SK-N-SH (cell line): ENCODE data around the gene BRINP1. TPM values are rescaled to one million over a fixed set of nuclear protein-coding genes. Genes with fewer than 3 reads are reported as not detected.
A peak's percentile ranks its signal among the peaks of the same experiment; 100 is the strongest.

Experiments
- CTCF ChIA-PET: fragments of 300-600, 350-600 bp; formaldehyde crosslinking; extraction: SDS; loops from one replicate; lab custom pipeline; 2021; lab: Yijun Ruan, JAX
- POLR2A ChIA-PET: fragments of 350-600 bp; sonication (Branson Sonifier 250); formaldehyde crosslinking; extraction: SDS; loops from one replicate; lab custom pipeline; 2020; ENCODE audit warnings: antibody characterized with exemption, inconsistent platforms; lab: Yijun Ruan, JAX
- DNase-seq: peaks from one replicate; pipeline ENCODE4 v3.0.0; 2012
- H2AFZ ChIP-seq: fragments of 200-600 bp; sonication (generic); 2 replicates; pipeline ENCODE4 v1.8.1; 2016; ENCODE audit warnings: antibody characterized with exemption, mild to moderate bottlenecking, low read depth
- H3F3A ChIP-seq: fragments of 200-600 bp; sonication (generic); replicated peaks from 2 replicates; pipeline ENCODE3; 2016; ENCODE audit warnings: antibody characterized with exemption, mild to moderate bottlenecking; ENCODE audit not compliant: insufficient read depth
- H3K27ac ChIP-seq, 2 experiments: fragments of 200-500 bp in 1 of 2; fragments of 200-600 bp in 1 of 2; sonication (Bioruptor generic) in 1 of 2; sonication (generic), shearing (Covaris generic) in 1 of 2; 2 replicates each; pipeline versions ENCODE4 v1.5.1 to v1.6.1; 2014 to 2016; ENCODE audit warnings: low read depth in 2 of 2, inconsistent platforms in 1 of 2, low read length in 1 of 2, mild to moderate bottlenecking in 1 of 2, mixed read lengths in 1 of 2
- H3K27me3 ChIP-seq: fragments of 200-600 bp; sonication (generic), shearing (Covaris generic); 2 replicates; pipeline ENCODE4 v1.6.1; 2016; ENCODE audit warnings: mixed run types; ENCODE audit not compliant: insufficient read depth
- H3K36me3 ChIP-seq, 2 experiments: fragments of 200-500 bp in 1 of 2; fragments of 200-600 bp in 1 of 2; sonication (Bioruptor generic) in 1 of 2; sonication (generic) in 1 of 2; replicated peaks in 1 of 2; 2 replicates each; pipeline versions ENCODE3 to v1.5.1; 2014 to 2016; ENCODE audit warnings: low read length in 1 of 2, mild to moderate bottlenecking in 1 of 2; ENCODE audit not compliant: insufficient read depth in 2 of 2, control insufficient read depth in 1 of 2
- H3K4me1 ChIP-seq, 2 experiments: fragments of 200-500 bp in 1 of 2; fragments of 200-600 bp in 1 of 2; sonication (Bioruptor generic) in 1 of 2; sonication (generic), shearing (Covaris generic) in 1 of 2; 2 replicates each; pipeline versions ENCODE4 v1.5.1 to v1.6.1; 2014 to 2016; ENCODE audit warnings: low read depth in 1 of 2, low read length in 1 of 2, mixed run types in 1 of 2; ENCODE audit not compliant: insufficient read depth in 2 of 2, control insufficient read depth in 1 of 2
- H3K4me2 ChIP-seq: fragments of 200-600 bp; sonication (generic), shearing (Covaris generic); 2 replicates; pipeline ENCODE4 v1.6.1; 2017; ENCODE audit warnings: mixed run types
- H3K4me3 ChIP-seq, 2 experiments: fragments of 200-500 bp in 1 of 2; fragments of 200-600 bp in 1 of 2; sonication (Bioruptor generic) in 1 of 2; sonication (generic), shearing (Covaris generic) in 1 of 2; 2 replicates each; pipeline versions ENCODE4 v1.5.1 to v1.8.1; 2014 to 2016; ENCODE audit warnings: low read depth in 2 of 2, inconsistent platforms in 1 of 2, low read length in 1 of 2, mild to moderate bottlenecking in 1 of 2, mixed read lengths in 1 of 2, moderate library complexity in 1 of 2
- H3K79me2 ChIP-seq: fragments of 200-600 bp; sonication (generic); 2 replicates; pipeline ENCODE4 v1.8.1; 2017; ENCODE audit warnings: mild to moderate bottlenecking; ENCODE audit not compliant: insufficient read depth
- H3K9ac ChIP-seq: fragments of 200-600 bp; sonication (generic); 2 replicates; pipeline ENCODE4 v1.6.1; 2017; ENCODE audit warnings: mixed run types
- H3K9me2 ChIP-seq: fragments of 200-600 bp; sonication (generic); 2 replicates; pipeline ENCODE4 v1.6.1; 2017; ENCODE audit warnings: mixed run types
- H3K9me3 ChIP-seq: fragments of 200-600 bp; sonication (generic); 2 replicates; pipeline ENCODE4 v1.6.1; 2017; ENCODE audit warnings: mixed run types, mild to moderate bottlenecking, moderate library complexity
- H4K20me1 ChIP-seq: fragments of 200-600 bp; sonication (generic); 2 replicates; pipeline ENCODE4 v1.6.1; 2017; ENCODE audit warnings: mild to moderate bottlenecking, mixed run types; ENCODE audit not compliant: insufficient read depth
- CHD2 ChIP-seq: fragments of 150-350 bp; IDR thresholded peaks from 2 replicates; pipeline ENCODE4 v1.6.1; 2018; ENCODE audit warnings: low read length; ENCODE audit not compliant: partially characterized antibody
- EZH2phosphoT487 ChIP-seq: fragments of 200-600 bp; sonication (generic); IDR thresholded peaks from 2 replicates; pipeline ENCODE4 v1.6.1; 2017; ENCODE audit warnings: low read depth, mixed run types, mild to moderate bottlenecking, antibody characterized with exemption, moderate library complexity, borderline replicate concordance
- GATA2 ChIP-seq: sonication (generic); formaldehyde crosslinking; IDR thresholded peaks from 2 replicates; pipeline ENCODE4 v1.5.0; 2020; ENCODE audit warnings: mild to moderate bottlenecking, missing genetic modification reagents
- NRF1 ChIP-seq: IDR thresholded peaks from 2 replicates; pipeline ENCODE4 v1.6.1; 2012; ENCODE audit warnings: low read depth, mild to moderate bottlenecking, low read length
- POLR2AphosphoS5 ChIP-seq: IDR thresholded peaks from 2 replicates; pipeline ENCODE4 v1.6.1; 2012; ENCODE audit warnings: low read depth, low read length
- WGBS: methylation state at CpG from one replicate; pipeline ENCODE4 v1.1.6; 2017; ENCODE audit warnings: low lambda C conversion rate; 5-methylcytosine and 5-hydroxymethylcytosine counted together
- polyA plus RNA-seq, 3 experiments: library from polyadenylated mRNA; depleted of rRNA; stranded (reverse); fragments of >200 nt; gene quantifications; 2 replicates each; pipeline ENCODE4 v1.2.3, GENCODE V29; 2012
- TF ChIP-seq, protein P1 (sequence below): IDR thresholded peaks from 2 replicates; pipeline ENCODE4 v1.4.0; 2012; ENCODE audit warnings: low read depth

BRINP1 gene, protein sequence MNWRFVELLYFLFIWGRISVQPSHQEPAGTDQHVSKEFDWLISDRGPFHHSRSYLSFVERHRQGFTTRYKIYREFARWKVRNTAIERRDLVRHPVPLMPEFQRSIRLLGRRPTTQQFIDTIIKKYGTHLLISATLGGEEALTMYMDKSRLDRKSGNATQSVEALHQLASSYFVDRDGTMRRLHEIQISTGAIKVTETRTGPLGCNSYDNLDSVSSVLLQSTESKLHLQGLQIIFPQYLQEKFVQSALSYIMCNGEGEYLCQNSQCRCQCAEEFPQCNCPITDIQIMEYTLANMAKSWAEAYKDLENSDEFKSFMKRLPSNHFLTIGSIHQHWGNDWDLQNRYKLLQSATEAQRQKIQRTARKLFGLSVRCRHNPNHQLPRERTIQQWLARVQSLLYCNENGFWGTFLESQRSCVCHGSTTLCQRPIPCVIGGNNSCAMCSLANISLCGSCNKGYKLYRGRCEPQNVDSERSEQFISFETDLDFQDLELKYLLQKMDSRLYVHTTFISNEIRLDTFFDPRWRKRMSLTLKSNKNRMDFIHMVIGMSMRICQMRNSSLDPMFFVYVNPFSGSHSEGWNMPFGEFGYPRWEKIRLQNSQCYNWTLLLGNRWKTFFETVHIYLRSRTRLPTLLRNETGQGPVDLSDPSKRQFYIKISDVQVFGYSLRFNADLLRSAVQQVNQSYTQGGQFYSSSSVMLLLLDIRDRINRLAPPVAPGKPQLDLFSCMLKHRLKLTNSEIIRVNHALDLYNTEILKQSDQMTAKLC
- polyA plus RNA-seq (2012; rRNA removed) = 0.34 and 0.41 TPM in 2 replicates
- polyA plus RNA-seq (2012; cell fraction: cytosol; rRNA removed) = 0.22 and 0.39 TPM in 2 replicates
- 0.35 and 0.36 TPM in 2 replicates for polyA plus RNA-seq (2012; cell fraction: nucleus; rRNA removed)

DNA sequence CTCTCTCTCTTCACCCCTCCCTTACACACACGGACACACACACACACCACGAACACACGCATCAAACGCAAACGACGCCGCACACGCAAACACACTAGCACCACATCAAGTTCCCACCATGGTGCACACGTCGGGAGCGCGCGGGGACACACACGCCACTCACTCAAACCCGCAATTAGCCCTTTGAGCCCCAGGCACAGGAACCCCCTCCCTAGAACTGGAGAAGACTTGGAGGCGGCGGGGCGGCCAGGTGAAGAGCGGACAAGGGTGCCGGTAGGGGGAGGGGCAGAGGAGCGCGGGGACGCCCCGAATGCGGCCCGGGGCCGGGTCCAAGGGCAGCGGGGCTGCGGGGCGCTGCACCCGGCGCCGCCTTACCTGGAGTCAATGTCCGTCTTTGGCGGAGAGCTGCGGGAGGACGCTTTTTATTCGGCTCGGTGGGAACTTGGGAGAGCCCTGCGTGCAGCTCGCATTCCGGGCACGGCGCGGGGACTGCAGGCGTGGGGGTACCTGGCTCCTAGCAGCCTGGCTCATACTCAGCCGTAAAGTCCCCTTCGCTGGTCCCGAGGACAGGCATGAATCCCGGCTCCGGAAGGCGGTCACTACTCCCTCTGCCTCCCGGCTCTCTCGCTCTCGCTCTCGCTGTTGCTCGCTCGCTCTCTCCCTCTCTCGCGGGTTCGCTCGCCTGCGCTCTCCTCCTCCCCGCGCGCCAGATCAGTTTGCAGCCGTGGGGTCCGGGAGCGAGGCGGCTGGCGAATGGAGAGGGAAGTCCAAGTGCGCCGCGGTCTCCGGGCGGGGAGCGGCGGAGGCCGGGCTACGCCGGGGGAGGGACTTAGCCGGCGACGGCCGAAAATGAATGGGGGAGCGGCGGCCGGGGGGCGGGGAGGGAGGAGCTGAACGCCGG, at the start of gene BRINP1:
Gene BRINP1 (minus strand): TSS at position 755 of the 901 bp plus-strand sequence. CDS start 56,080 bp downstream, outside the sequence.
- H3K9me2 ChIP-seq = no peaks in the 10 kb centered on the region
- no peaks in the 10 kb centered on the region for H3F3A ChIP-seq
- peak; percentile 90 for DNase-seq
- H3K4me3 ChIP-seq = peak within 1 kb of the TSS; percentile 52 to 53
- no peaks in the 10 kb centered on the region for H3K9me3 ChIP-seq
- H3K36me3 ChIP-seq = no peaks in the 10 kb centered on the region
- peaks cover 0 to 10% of the 10 kb centered on the region in 2 experiments; a peak in 1 of 4 replicates for H3K4me1 ChIP-seq
- no peaks in the 10 kb centered on the region for H3K79me2 ChIP-seq
- CTCF ChIA-PET = interaction anchor here (0.7 to 2.0 kb wide), 10 partner anchors 9 to 1587 kb away, joined by 3 to 7 read pairs (median 4); no protein-coding TSS in a partner anchor
- 4% methylated on average over 28 of the region's 91 CpGs for WGBS
- peak within 1 kb of the TSS; percentile 83; the same call in 1 of the 2 replicates for H2AFZ ChIP-seq
- POLR2A ChIA-PET = interaction anchor here (1.4 kb wide), 1 partner anchor 9 kb away, joined by 3 read pairs; no protein-coding TSS in a partner anchor
- peaks cover 9% of the 10 kb centered on the region; the same call in 1 of the 2 replicates for H3K27me3 ChIP-seq
- H4K20me1 ChIP-seq = no peaks in the 10 kb centered on the region
- H3K27ac ChIP-seq = no peak within 1 kb of the TSS
- no peak within 1 kb of the TSS for H3K9ac ChIP-seq
- peak; percentile 58 for TF ChIP-seq CHD2
- TF ChIP-seq, protein P1, sequence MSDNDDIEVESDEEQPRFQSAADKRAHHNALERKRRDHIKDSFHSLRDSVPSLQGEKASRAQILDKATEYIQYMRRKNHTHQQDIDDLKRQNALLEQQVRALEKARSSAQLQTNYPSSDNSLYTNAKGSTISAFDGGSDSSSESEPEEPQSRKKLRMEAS = no peak
- H3K4me2 ChIP-seq = peak within 1 kb of the TSS; percentile 77

DNA sequence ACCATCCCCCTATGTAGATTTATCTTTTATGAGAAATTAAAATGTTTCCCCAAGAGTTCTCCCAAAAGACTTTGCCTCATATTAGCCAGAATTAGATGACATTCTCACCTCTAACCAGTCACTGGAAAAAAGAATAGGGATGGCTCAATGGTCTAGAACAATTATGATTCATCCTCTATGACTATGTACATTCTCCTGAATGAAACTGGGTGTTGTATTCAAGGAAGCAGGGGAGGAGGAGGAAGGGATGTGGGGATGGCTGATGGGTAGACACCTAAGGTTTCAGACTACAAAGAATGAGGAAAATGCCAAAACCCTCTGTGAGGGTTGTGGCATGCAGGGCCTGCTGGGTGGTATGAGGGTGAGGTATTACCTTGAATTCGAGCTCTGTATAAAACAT, 49.5 kb upstream of the BRINP1 start:
- WGBS = 0% methylated on average over 1 of the region's 1 CpG
- no peaks in the 10 kb centered on the region for H3K27me3 ChIP-seq
- no peak overlapping the region for H3K9ac ChIP-seq
- no peak overlapping the region for H3K27ac ChIP-seq
- H3K36me3 ChIP-seq = no peaks in the 10 kb centered on the region
- H3K9me2 ChIP-seq = no peaks in the 10 kb centered on the region
- H3K79me2 ChIP-seq = no peaks in the 10 kb centered on the region
- H3K4me2 ChIP-seq = no peak overlapping the region
- TF ChIP-seq EZH2phosphoT487 (no peak), POLR2AphosphoS5 (no peak), GATA2 (no peak), NRF1 (no peak)
- no peaks in the 10 kb centered on the region for H3K9me3 ChIP-seq
- no peaks in the 10 kb centered on the region for H3F3A ChIP-seq
- ChIA-PET POLR2A (no interaction called here), CTCF (no interaction called here)
- no peak overlapping the region for H3K4me3 ChIP-seq
- H3K4me1 ChIP-seq = no peaks in the 10 kb centered on the region
- H4K20me1 ChIP-seq = no peaks in the 10 kb centered on the region
- no peak overlapping the region for H2AFZ ChIP-seq
- no peak for DNase-seq
